H1 (cell line): ENCODE measurements around the gene CASS4.

Experiments
- RAD21 ChIP-seq, 2 experiments: IDR thresholded peaks in 1 of 2; conservative IDR thresholded peaks in 1 of 2; 2 replicates each; pipeline ENCODE4 v1.6.1; 2011; ENCODE audit warnings: low read depth in 2 of 2, low read length in 2 of 2, improper control_type of control experiment in 1 of 2, inconsistent platforms in 1 of 2, mild to moderate bottlenecking in 1 of 2, moderate library complexity in 1 of 2
- TAF1 ChIP-seq: IDR thresholded peaks from 2 replicates; pipeline ENCODE4 v1.6.1; 2011; ENCODE audit warnings: mild to moderate bottlenecking, low read depth, low read length
- TEAD4 ChIP-seq: IDR thresholded peaks from 2 replicates; pipeline ENCODE4 v1.6.1; 2012; ENCODE audit warnings: low read depth, low read length, inconsistent platforms, mixed read lengths

DNA sequence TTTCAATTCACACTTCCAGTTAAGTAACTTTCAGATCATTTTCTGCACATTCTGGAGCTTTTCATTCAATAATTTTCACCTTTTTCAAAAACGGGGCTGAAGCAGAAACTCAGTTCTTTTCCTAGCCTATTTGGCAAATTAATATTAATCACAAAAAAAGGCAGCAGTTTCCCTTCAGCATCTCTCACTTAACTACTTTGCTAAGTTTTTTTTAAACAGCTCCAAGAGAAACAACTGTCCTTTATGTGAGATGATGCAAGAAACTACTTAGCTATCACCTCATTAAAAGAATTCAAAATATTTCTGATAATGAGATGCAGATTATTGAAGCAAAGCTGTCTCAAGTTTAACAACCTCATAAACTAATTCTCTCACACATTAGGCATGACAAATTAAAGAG lies 11.8 kb downstream of the CASS4 start:
- TF ChIP-seq TAF1: no peak
- TF ChIP-seq RAD21 (IDR thresholded peaks at IDR 0.05 in 1 of 2, conservative IDR thresholded peaks at IDR 0.05 in 1 of 2; ENCODE audit: low read depth in 2 of 2, low read length in 2 of 2): no peak
- TF ChIP-seq TEAD4: no peak
